CD4-positive, alpha-beta T cell treated with Interleukin-4 for 1 hour (primary cell): ENCODE results near the gene HSD17B11.
"Not testable (repeated sequence)": the region's sequence is repeated elsewhere in the genome, so short reads cannot be mapped to it uniquely, and the experiment has no call there.

Experiments
- DNase-seq, 2 donors: peaks; one replicate each; pipeline ENCODE4 v3.0.0-alpha.2; 2020 to 2022

HSD17B11 gene

GRCh38 chr4:87304745-87305432 lies 86.1 kb downstream of the HSD17B11 start:
- no peak for DNase-seq

GRCh38 chr4:87299898-87300297 lies 91.1 kb downstream of the HSD17B11 start:
- no peak for DNase-seq

GRCh38 chr4:87298362-87298761 lies 92.6 kb downstream of the HSD17B11 start:
- DNase-seq = no peak

- not testable (repeated sequence) for DNase-seq
Measured at GRCh38 chr4:87294911-87295310, 96.1 kb downstream of the HSD17B11 start.

GRCh38 chr4:87293889-87294288 lies 97.1 kb downstream of the HSD17B11 start:
- DNase-seq = not testable (repeated sequence)

- no peak for DNase-seq
Measured at GRCh38 chr4:87286970-87287369, 104.0 kb downstream of the HSD17B11 start.
